Erythroblast (primary cell): ENCODE measurements around the gene KATNA1.

Experiments used
- GATA1 ChIP-seq: IDR thresholded peaks from 2 replicates; pipeline ENCODE4 v1.6.1; 2011; ENCODE audit warnings: low read depth, mild to moderate bottlenecking, control low read depth, low read length, moderate library complexity
- POLR2A ChIP-seq: IDR thresholded peaks from 2 replicates; pipeline ENCODE4 v1.6.1; 2011; ENCODE audit warnings: mild to moderate bottlenecking, low read length

GRCh38 chr6:149600508-149600907 lies 48.0 kb downstream of the KATNA1 start:
- TF ChIP-seq POLR2A (no peak), GATA1 (no peak)
